ENCODE data around the gene ICE2.

ICE2 gene, protein sequence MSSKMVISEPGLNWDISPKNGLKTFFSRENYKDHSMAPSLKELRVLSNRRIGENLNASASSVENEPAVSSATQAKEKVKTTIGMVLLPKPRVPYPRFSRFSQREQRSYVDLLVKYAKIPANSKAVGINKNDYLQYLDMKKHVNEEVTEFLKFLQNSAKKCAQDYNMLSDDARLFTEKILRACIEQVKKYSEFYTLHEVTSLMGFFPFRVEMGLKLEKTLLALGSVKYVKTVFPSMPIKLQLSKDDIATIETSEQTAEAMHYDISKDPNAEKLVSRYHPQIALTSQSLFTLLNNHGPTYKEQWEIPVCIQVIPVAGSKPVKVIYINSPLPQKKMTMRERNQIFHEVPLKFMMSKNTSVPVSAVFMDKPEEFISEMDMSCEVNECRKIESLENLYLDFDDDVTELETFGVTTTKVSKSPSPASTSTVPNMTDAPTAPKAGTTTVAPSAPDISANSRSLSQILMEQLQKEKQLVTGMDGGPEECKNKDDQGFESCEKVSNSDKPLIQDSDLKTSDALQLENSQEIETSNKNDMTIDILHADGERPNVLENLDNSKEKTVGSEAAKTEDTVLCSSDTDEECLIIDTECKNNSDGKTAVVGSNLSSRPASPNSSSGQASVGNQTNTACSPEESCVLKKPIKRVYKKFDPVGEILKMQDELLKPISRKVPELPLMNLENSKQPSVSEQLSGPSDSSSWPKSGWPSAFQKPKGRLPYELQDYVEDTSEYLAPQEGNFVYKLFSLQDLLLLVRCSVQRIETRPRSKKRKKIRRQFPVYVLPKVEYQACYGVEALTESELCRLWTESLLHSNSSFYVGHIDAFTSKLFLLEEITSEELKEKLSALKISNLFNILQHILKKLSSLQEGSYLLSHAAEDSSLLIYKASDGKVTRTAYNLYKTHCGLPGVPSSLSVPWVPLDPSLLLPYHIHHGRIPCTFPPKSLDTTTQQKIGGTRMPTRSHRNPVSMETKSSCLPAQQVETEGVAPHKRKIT

DNA sequence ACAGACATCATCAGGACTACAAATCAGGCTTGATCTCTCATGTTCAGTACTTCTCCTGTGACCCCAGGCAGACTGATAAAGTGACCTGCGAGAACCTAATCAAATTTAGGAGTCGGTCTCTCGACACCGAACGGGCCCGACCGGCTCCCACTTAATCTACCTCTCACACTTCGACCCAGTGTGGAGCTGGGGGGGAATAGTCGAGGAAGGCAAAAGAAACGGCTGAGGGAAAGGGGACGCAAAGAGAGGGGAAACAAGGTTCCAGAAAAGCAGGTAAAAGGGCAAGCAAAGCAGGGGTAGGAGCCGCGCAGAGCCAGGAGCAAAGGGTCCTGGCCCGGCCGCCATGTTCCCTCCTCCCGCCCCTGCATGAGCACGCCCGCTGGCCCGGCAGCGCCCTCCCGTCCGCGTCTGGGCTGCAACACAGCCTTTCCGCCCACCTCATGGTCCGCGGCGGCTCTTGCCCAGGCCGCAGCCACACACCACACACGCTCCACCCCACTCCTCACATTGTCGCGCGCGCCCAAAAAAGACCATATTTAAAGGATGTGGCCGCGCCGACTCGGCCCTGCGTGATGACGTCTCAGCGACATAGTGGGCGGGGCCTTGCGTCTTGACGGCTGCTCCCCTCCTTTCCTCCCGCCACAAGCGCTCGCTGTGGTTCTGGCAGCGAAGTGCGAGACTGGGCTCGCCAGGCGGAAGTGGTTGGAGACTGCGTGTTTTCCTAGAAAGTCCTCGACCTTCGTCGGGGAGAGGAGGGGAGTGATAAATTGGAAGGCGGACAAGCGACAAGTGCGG lies at the start of gene ICE2:
Gene ICE2, minus strand, starts transcription at position 577 of the 795 bp plus-strand sequence. CDS start 1,165 bp downstream, outside the sequence.
- DNase-seq (ENCODE audit: low read depth) = peak; percentile 89

DNA sequence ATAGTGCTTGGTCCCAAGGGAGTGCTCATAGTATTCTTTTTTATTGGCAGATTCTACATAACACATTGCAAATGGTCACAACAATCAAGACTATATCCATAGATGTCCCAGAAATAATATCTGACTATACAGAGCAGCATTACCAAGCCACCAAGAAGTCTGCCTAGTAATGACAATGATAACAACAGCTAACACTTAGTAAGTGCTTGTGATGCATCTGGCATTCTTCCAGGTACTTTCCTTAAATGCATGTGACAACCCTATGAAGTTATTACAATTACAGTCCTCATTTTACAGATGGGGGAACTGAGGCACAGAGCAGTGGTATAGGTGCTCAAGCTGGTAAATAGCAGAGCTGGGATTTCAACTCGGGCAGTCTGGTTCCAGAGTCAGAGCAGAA lies 49.6 kb upstream of the ICE2 start:
- DNase-seq (ENCODE audit: low read depth) = no peak

DNA sequence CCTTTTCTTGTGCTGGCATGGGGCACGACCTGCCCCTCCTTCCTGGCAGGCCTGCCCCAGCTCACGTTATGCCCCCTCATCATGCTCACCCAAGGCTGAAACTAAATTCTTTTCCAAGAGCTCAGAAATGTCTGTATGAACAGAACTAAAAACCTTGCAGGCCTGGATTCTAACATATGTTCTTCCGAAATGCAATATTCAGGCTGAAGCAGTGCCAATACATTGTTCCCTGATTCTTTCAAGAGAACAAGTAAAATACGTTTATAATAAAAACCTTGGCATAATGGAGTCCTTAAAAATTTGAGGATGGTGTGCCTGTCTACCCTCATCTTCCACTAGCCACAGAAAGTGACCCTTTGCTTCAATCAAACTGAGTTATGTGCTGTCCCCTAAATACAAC lies 48.5 kb upstream of the ICE2 start:
- DNase-seq (ENCODE audit: low read depth) = no peak

DNA sequence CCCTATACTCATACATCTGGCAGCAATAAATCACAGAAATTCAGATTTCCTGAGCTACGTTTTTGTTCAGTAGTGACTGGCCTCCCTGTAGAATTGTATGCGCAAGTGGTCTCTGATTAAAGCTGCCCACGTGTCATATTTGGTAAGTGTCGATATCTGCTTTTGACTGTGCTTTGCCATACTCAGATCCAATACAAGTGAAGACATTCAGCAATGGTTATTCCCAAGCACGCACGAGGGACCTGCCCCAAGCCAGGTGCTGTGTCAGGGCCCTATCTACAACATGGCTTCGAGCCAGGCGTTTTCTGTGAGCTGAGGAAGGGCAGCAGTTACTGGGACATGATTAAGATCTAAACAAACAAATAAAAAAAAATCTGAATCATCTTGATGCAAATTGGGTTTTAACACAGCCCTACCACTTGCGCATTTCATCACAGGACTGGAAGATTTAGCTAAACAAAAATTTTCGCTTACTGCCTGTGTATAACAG lies 47.2 kb upstream of the ICE2 start:
- DNase-seq (ENCODE audit: low read depth) = no peak

DNA sequence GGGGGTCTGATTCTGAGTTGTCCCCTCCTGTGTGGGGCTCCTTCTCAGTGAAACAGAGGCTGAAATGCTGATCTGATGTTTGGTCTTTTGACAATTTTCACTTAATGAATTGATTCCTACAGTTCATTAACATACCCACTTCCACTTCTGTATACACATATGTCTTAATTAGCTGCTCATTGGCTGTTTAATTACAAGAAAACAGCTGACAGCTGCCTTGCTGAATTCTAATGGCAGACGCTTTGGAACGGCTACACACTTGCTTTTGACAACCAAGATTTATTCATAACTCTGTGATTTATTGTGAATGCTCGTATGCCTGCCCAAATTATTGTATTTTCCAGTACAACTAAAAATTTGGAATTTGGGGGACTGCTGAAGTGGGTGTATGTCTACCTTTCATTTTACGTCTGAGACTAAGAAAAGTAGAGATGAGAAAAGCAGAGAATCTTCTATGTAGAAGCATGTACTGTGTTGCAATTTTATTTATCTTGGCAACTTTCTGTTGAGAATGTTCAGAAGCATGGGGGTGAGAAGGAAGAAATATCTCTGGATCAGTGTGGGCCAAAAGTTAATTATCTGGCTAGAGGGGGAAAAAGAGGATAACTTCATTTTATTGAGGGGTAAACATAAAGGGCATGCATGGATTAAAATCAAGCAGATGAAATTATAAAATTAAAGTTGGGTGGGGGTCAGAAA lies 46.5 kb upstream of the ICE2 start:
- no peak for DNase-seq (ENCODE audit: low read depth)

DNA sequence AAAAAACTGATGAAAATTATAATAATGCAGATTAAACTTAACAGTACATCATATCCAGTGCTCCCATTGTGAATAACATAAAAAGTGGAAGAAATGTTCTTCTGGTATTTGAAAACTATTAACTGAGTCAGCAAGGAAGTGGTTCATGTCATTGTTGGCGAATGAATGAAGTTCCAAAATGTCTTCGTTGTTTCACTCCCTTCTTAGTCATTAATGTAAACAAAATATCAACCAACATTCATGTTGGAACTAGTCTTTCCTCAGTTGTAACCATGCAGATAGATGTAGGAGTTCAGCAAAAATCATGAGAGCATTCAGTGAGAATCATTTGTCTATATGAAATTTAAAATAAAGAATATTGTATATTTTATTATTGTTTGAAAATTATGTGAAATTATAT lies 44.1 kb upstream of the ICE2 start:
- DNase-seq (ENCODE audit: low read depth) = no peak

DNA sequence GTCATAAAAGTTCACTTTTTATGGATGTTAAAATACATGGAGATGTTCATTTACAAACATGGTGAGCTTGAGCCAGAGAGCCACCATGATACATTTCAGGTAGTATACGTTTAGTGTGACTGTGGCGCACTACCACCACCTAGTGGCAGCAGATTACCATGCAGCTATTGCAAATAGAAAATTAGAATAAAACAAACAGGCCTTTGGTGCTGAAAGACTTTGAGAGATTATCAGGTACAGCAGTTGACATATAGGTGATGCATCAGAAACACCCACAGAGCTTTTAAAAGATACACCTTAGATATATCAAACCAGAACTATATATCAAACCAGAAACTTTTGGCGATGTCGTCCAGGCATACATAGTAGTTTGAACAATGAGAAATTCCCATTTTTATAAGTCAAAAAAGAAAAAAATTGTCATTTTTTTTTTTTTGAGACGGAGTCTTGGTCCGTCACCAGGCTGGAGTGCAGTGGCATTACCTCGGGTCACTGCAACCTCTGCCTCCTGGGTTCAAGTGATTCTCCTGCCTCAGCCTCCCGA lies 42.0 kb upstream of the ICE2 start:
- DNase-seq (ENCODE audit: low read depth) = peak; percentile 74

DNA sequence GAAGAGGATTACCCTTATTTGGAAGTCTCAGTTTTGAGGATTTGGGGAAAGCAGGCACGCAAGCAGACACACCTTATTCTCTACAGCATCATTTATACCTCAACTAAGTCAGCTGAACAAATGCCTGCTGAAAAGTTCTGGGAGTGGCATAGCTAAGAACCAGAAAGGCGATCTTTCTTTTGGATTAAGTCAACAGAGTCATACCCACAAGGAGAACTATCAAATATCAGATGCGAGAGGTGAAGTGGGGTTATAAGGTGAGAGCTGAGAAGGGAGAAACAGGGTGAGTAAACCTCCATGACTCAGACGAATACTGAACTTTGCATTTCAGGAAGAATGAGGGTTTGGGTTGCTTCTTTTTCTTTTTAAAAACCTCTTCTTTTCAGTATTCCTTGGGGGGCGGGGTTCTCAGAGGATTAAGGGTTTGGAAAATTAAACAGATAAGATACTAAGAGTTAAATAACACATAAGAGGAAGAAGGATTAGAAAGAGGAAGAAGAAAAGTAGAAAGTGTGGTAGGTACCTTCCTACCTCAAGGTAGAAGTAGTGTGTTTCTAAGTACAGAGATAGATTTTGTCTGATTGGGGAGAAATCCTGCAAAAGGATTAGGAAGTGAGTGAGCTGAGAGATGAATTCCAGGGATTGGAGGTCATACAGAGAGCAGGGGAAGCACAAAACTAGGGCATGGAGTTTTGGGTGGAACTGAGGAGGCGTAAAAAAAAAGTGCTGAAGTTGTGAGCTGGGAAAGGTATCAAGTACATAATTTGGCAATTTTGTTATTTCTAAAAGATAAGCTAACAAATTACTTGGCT lies 41.3 kb upstream of the ICE2 start:
- no peak for DNase-seq (ENCODE audit: low read depth)

DNA sequence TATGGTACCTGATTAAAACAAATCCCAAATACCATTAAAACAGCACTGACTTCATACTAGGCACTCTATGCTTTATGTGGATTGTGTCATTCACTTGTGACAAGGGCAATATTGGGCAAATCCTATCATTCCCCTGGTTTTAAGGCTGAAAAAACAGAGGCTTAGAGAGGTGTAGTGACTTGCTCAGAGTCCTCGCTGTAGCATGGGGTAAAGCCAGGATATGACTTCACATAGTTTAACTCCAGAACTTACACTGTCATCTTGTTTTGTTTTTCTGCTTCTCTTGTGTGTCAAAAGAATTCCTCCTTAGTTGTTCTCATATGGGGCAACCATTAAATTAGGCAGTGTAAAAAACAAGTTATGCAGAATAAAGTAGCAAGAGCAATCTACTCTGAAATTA lies 40.3 kb upstream of the ICE2 start:
- no peak for DNase-seq (ENCODE audit: low read depth)

DNA sequence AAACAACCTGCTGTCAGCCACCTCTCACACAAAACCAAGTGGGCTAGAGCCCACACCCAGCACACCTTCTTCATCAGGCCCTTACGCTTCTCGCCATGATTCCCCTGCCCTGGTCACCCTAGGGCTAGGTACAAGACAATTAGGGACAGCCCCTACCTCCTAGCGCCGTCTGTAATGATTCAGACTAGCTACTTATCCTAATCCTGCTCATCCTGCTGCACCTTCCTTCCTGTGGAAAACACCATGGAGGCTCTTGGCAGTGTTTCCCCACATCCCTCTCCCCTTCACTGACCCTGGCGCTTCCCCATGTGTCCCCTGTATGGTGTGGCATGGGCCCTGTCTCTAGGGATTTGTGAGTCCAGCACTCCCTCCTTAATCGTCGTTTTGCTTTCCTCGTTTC lies 39.6 kb upstream of the ICE2 start:
- DNase-seq (ENCODE audit: low read depth) = no peak

DNA sequence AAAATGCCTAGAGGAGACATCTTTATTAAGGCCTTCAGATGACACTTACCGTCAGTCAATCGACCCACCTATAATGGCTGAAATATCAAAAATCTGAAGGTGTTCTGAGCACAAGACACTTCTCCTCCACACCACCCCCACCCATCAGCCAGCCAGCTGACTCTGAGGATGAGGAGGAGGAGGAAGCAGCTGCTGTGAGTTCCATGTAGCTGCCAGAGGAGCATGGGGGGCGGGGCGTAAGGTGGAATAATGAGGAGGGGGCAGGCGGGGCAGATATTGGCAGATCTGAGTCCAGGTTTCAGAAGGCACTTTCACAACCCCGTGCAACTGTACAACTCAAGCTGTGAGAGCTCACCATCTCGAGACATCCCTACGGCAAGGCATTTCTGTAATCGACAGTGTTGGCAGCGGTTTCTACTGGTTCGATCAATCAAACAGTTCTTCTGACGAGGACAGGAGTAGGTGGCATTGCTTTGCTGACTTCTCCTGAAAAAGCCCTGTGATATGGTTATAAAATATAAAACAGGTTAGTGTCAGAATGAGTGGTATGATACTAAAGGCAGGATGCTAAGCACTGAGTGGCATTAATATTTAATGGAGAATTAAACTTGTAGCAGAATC lies 35.4 kb upstream of the ICE2 start:
- no peak for DNase-seq (ENCODE audit: low read depth)

DNA sequence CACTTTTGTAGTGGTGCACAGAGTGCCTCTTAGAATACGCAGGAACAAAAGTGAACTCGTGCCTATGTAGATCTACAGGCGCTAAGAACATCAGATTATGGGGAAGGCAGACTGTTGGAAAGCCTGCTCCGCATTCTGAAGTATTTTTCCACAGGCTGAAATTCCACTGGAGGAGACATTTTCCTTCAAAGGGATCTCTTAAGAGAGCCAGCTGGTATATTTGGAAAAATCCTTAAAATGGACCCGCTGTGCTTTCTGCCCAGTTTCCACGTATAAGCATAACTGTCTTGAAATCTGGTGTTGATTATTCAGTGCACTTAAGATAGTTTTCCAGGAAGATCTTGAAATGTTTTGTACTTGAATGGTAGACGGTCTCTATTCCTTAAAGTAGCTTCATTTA lies 34.7 kb upstream of the ICE2 start:
- DNase-seq (ENCODE audit: low read depth) = no peak

DNA sequence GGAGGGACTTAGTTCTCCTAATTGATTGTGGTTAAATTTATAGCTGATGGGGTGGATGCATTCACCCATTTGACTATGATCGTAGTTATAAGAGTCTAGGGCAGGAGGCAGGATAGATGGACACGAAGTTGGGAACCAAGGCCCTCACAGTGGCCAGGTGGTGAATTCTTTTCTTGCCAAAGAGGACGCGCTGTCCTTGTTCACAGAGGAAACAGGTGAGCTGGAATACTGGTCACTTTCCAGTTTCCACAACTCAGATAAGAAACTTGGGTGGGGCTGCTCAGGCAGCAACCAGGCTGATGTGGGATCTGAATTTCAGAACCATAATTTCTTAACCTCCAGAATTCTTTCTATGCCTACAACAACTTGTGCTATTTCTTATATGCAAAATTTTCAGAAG lies 34.0 kb upstream of the ICE2 start:
- no peak for DNase-seq (ENCODE audit: low read depth)

DNA sequence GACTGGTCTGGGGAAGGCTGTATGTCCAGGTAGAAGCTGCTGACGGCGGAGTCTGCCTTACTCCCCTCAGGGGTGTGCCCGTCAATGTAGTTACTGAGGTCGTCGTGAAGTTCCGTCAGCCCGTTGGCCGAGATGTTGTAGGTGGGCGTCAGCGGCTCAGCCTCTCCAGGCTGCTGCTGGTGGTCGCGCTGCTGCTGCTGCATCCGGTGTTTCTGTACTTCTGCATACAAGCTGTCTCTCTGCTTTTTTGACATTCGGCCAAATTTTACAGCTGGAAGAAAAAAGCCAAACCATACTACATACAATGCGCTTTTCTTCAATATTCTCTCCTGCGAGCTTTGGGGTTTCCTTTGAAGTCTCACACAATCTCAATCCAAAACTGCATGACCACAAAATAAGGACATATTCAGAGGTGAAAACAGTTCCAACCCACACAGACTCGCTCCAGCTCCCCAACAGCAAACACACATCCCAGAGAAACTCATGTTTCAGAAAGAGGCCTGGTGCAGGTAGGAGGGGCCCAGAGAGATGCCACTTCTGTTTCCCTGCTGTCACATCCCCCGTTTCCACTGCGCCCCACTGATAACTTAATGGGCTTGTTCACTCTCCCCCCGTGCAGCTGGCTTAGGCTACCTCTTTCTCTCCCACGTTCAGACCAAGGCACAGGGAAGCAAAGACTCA lies 32.5 kb upstream of the ICE2 start:
- DNase-seq (ENCODE audit: low read depth) = no peak

DNA sequence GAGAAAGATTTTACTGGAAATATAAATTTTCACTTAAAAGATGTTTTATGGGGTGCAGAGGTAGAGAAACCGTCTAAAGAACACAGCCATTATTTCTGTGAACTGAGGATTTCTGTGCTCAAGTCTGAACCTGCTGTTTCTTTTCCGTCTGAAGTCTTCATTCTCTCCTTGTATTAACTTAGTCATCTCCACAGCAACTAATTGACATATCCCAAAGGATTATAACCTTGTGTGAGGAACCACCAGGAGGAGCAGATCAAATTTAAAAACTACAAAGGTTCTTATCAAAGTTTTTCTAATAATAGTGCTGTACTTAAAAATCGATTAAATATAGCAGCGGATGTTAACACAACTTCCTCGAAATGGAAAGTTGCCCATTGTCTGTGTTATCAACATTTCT lies 31.1 kb upstream of the ICE2 start:
- DNase-seq (ENCODE audit: low read depth) = no peak

DNA sequence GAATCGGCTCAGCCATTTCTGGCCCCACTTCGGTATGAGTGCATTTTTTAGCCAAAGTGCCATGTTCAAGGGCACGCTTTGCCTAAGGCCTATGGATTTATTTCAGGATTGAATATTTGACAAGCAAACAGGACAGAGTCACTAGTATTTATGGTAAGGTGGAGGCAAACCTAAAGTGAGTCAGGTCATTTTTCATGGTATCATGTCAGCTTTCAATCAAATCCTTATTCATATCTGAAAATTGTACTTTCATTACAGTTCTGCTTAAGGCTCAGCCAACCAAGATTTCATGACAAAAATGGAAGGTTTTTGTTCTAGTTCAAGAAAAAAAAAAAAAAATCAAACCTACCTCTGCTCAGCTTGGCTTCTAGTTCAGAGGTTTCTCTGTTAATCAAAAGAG lies 30.5 kb upstream of the ICE2 start:
- DNase-seq (ENCODE audit: low read depth) = no peak

DNA sequence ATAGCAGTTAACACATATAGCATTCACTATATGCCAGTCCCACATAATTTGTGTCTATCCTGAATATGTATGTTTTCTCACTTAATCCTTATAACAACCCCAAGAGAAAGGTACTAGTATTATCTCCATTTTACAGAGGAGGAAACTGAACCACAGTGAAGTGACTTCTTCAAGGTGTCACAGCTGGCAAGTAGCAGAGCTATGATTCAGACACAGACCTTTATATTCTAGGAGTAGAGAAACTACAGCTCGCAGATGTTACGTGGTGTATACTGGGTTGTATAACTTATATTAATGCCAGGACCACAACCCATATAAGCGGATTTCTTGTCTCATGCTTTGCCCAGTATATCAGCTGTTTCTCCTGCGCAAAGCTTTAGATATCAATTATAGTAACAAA lies 29.5 kb upstream of the ICE2 start:
- no peak for DNase-seq (ENCODE audit: low read depth)

DNA sequence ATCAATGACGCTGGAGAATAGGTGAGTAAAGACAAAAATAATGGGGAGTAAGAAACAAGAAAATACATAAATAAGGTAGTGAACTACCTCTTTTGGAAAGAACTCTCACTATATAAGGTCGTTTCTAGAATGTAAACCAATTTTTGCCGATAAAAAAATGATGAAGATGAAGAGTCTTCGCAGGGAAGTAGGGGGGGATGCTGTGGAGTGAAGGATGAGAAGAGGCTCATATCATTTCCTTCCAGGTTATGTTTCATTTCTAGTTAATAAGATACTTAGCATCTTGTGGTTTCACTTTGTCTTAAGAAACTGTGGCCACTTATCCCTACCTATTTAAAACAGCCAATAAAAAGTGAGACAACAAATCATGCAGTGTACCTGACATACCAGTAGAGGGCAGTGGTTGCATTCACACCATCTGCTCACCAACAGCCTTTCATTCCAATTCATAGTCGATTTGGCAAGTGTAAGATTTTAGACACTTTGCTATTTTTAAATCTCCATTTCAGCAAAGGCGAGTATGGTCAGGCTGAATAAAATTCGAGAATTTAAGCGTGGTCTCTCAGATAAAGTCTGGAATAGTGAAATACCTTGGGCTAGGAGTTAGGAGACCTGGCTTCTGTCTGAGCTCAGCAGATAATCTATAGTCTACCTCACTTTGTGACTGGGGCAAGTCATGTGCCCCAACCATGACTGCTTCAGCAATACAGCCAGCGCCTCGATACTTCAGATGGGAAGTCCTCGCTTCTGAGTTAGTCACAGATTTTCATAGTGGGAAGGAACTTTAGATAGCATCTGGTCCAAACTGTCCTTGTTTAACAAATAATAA lies 28.9 kb upstream of the ICE2 start:
- DNase-seq (ENCODE audit: low read depth) = peak; percentile 21
